Germinal center (tissue), 1 donor: Measurements from ENCODE around the gene MAK.
A peak's percentile ranks its signal among the peaks of the same experiment; 100 is the strongest.
"Not testable (repeated sequence)": the region's sequence is repeated elsewhere in the genome, so short reads cannot be mapped to it uniquely, and the experiment has no call there.

Source experiments
- DNase-seq: peaks from one replicate; pipeline ENCODE4 v3.0.0; 2012; ENCODE audit warnings: mixed read lengths, low spot score

Gene MAK

DNA sequence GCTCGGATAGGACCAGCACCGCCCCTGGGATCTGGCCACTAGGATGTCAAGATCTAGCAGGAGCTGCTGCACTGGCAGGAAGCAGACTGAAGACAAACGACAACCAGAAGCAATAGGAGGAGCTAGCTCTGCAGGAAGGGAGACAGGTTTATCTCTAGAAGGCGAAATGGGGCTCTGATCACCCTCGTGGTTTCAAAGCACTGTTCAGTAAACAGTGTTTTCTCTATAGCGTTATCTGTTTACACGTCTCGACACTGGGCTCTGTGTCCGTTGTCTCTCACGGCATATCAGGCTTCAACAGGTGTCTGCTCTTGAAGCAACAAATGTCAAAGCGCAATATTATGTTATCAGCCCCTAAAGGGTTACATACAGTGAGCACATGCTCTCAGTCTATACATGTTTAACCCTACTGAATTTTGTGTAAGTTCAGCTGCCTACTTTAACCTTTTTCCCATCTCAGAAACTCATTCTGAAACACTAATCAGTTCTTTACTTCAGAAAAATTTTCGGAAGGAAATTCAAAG is 66.9 kb downstream of the MAK start:
- no peak for DNase-seq

DNA sequence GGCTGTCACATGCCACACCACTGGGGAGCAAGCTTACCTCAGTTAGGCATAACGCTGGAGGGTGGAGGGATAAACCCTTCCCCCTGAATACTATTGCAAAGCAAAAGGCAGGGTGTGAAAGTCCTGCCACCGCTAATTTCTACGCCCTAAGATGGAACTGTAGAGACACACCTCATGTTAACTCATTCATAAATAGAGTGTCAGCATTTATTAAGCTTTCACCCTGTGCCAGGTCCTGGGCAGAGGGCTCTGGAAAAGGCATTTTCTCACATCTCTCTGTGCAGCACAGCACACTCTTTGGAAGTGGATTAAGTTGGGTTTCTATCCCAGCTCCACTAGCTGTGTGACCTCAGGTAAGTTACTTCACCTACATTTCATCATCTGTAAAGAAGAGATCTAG is 68.9 kb downstream of the MAK start:
- DNase-seq = no peak

DNA sequence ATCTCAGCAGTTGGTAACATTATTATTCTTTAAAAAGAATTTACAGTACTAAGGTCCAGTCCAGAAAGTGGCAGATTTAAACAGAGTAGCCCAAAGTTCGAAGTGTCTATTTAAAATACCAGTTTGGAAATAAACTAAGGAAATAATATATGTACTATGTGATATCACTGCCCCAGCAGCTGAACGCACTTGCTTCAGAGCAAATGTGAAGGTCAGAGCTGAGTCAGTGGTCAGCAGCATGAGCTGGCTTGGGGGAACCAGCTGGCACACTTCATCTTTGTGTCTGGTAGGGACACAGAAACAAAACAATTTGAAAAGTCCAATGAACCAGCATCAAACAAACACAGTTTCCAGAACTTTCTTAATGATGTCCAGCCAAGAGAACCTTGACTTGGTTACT is 75.3 kb downstream of the MAK start:
- no peak for DNase-seq

DNA sequence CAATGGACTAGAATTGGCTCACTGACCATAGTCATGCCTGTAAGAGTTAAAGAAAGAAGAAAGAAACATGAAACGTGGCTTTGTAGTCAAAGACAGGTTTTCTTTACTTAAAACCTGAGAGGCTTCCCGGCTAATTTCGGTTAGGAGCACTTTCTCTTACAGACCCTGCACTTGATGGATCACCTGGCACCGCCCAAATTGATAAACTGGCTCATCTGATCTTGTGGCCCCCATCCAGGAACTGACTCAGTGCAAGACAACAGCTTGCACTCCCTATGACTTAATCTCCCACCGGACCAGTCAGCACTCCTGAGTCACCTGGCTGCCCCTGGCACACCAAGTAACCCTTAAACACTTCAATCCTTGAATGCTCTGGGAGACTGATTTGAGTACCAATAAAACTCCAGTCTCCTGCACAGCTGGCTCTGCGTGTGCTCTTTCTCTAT is 78.4 kb downstream of the MAK start:
- DNase-seq = no peak

DNA sequence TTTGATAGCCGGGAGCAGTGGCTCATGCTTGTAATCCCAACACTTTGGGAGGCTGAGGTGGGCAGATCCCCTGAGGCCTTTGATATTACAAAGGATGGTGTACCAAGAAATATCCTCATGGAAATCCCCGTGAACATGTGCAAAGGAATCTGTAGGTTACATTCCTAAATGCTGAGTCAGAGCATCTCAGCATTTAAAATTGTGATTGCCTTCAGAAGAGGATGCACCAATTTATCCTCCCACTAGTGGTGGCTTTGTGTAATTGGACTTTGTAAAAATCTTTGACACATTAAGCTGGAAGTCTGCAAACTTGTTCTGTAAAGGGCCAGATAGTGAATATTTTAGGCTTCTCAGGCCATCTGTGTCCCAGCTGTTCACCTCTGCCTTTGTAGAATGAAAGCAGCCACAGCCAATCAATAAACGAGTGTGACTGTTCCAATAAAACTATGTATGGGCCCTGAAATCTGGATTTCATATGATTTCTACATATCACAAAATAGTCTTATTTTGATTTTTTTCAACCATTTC is 79.0 kb downstream of the MAK start:
- peak; percentile 19 for DNase-seq

DNA sequence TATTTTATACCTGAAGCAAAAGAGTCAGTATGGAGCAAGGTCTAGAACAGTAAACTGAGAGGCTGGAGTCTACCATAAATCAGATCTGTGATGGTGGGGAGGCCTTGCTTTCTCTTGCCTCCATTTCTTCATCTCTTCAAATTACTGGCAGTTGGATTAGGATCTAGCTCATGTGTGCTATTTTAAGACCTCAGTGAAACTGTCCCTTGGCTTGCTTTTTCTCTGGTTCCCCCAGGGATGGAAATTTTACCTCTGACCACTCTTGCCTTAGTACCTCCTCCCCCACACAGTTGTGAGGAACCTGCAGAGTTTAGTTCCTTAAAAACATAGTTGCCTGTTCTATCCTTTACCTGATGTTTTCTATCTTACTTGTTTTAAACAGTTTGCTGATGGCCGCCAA is 82.3 kb downstream of the MAK start:
- no peak for DNase-seq

DNA sequence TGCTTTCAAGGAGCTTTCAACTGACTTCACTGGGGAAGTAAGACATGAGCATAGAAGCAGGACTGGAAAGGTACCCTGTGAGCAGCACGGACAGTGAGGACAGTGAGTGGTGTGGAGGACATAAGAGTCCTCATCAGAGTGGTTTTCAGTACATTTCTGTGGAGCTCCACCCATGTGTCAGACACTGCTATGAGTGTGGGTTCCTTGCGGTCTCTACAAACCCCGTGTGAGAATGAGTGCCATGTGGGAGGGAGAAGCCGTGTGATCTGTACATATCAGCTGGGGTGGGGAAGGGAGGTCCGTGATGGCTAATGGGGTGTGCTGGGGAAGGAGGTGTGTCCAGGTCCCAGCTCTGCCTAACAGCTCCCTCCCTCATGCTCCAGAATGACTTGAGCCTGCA is 86.6 kb downstream of the MAK start:
- DNase-seq = not testable (repeated sequence)

DNA sequence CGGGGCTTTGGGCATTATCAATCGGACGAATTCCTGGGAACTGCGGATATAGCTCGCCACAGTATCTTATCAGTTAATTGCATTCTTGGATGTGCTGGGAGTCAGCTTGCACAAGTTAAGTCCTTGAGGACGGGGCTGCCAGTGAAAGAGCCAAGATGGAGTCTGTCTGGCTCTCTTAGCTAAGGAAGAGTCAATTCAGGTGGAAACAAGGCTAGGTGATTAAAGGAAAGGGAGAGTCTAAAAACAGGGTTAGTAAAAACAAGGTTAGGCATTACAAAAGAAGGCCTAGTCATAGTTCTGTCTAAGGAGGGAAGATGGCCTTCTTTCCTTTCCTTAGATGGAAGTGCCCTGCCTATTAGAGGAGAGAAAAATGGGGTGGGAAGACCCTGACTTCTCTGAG is 87.8 kb downstream of the MAK start:
- not testable (repeated sequence) for DNase-seq

DNA sequence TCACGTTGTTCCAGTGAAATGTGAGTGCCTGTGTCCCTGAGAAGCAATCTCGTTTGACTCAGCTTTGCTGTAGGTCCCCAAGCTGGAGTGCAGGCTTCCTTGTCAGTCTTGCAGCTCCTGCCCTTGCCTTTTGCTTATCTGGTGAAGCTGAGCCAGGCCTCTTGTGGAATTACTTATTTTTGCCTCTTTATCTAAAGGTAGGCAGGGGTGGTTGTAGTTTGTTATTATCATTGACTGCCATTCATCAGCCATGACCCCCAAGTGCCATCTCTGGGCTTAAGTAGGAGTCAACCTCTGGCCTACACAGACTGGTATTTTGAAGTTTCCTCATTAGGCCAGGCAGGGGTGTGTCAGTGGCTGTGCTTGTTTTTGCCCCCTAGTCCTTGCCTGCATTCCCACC is 88.6 kb downstream of the MAK start:
- DNase-seq = no peak

DNA sequence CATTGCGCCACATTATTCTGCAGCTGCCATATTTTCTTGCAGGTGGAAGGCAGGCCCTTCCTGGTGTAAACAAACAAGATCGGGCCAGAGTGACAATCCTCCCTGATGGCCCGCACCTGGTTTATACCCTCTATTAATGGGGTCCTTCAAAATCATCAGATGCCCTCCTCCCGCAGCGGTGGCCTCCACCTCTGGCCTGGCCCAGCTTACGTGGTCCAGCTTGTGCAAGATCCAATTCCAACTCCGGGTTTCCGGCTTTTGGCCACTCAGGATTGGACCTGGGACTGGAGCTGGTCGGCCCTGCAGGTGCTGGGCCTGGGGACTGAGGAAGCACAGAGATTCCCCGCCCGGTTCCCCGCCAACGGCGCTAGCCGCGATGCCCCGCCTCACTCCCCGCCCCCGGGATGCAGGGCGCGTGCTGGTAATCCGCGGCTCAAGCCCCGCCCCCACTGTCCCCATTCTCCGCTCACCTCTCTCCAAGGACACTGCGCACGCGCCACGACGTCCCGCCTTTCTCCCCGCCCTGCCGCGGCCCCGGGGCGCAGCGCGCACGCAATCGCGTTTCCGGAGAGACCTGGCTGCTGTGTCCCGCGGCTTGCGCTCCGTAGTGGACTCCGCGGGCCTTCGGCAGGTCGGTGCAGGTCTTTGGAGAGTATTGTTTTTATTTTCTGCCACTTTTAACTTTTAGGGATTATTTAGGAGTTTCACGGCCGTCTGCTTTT is 90.9 kb downstream of the MAK start, which contains the start of gene TMEM14B:
Gene TMEM14B (plus strand): TSS at position 555 of the 722 bp plus-strand sequence. CDS start 1,441 bp downstream, outside the sequence.
- DNase-seq = peak; percentile 99

DNA sequence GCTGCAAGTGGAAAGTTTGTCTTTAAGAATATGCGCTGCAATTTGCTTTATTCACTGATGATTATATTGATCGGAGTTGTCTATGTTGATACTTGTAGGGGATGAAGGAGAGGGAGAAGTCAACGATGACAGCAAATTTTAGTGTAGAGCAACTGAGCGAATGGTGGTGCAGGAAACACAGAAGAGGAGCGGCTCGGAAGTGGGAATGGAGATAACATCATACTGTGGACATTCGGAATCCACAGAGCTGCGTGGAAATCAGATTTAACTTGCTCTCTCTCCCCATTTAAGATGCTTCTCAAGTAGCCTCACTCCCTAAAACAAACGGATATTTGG is 91.5 kb downstream of the MAK start:
- no peak for DNase-seq

DNA sequence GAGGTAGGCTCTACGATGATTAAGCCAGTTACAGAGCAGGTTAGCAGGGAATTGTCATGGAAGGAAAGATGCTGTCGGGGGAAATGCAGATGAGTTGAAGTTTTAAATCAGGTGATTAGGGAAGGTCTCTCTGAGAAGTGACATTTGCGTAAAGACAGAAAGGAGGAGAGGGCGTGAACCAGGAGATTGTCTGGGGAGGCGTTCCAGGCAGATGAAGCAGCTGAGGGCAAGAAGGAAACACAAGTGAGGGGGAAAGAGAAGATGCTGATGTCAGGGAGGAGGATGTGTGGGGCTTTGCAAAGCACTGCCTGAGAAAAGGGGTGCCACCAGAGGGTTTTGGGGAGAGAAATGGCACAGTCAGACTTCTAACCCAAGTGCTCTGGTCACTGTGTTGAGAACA is 93.2 kb downstream of the MAK start:
- no peak for DNase-seq

DNA sequence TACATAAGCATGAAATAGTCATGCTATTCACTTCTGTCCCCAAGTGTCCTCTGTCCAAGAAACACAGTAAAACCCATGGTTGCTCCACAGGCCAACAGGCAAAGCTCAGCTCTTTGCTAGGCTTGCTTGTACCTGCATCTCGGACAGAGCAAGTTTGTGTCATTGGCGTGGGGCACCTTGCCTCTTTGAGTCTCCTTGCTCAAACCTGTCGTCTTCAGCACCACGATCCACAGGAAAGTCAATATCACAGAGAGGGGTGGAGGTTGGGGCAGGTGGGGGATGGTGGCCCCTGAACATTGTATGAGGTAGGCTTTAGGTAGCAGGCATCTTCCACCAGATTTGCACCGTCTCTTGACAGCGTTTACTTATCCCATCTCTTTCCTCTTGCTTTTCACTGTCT is 94.8 kb downstream of the MAK start:
- DNase-seq = no peak

DNA sequence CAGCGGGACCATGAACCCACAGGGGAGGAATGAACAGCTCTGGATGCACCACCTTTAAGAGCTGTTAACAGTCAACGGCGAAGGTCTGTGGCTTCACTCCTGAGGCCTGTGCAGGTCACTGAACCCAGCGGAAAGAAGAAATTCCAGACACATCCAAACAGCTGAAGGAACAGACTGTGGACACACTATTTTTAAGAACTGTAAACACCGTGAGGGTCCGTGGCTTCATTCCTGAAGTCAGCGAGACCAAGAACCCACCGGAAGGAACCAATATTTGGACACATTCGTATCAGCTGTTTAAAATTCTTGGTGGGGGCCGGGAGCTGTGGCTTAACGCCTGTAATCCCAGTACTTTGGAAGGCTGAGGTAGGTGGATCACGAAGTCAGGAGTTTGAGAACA is 96.1 kb downstream of the MAK start:
- no peak for DNase-seq

DNA sequence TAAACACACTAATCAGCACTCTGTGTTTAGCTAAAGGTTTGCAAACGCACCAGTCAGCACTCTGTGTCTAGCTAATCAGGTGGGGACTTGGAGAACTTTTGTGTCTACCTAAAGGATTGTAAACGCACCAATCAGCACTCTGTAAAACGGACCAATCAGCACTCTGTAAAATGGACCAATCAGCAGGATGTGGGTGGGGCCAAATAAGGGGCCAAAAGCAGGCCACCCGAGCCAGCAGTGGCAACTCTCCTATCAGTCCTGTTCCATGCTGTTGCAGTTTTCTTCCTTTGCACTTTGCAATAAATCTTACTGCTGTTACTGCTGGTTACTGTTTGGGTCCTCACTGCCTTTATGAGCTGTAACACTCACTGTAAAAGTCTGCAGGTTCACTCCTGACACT is 96.7 kb downstream of the MAK start:
- not testable (repeated sequence) for DNase-seq

DNA sequence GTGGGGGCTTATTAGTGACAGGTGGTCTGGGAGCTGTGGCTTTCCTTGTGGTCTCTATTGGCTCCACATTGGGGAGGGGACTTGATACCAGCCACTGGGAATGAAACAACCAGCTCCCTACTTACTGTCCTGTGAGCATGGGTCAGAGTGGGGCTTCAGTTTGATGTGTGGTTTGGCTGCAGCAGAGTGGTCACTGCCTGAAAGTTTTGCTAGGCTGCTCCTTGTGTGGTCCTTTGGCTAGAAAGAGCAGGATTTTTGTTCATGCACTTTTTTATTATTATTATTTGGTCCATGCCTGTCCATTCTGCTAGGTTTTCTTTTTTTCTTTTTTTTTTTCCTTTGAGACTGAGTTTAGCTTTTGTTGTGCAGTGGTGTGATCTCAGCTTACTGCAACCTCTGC is 98.3 kb downstream of the MAK start:
- DNase-seq = no peak

DNA sequence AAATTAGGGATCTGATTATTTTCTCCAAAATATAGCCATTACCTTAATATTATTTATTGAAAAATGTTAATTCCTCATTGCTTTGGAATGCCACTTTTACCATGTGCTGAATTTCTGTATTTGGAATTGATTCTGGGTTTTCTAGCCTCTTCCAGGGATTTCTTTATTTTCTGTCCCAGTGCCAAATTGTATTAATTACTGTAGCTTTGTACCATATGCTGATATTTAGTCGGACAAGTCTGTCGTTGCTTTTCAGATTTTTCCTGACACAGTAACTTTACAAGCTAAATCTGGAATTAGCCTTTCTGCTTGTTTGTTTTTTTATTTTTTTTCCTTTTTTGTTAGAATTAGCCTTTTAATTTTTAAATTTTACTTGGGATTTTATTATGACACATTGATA is 101.6 kb downstream of the MAK start:
- DNase-seq = no peak

DNA sequence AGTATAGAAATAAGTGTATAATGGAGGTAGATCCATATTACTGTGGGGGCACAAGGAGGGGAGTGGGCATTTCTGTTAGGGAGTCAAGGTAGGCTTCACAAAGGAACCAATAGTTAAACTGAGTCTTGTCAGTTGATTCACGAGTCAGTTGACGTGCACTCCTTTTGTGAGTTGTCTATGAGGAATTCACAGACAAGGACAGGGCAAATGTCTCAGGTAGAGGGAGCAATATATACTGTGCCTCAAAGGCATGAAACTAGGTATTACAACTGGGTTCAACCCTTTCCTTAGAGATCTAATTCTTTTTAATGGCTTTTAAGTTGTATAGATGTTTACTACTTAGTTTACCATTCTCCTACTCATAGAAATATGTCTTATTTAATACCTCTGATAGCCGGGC is 104.5 kb downstream of the MAK start:
- no peak for DNase-seq

DNA sequence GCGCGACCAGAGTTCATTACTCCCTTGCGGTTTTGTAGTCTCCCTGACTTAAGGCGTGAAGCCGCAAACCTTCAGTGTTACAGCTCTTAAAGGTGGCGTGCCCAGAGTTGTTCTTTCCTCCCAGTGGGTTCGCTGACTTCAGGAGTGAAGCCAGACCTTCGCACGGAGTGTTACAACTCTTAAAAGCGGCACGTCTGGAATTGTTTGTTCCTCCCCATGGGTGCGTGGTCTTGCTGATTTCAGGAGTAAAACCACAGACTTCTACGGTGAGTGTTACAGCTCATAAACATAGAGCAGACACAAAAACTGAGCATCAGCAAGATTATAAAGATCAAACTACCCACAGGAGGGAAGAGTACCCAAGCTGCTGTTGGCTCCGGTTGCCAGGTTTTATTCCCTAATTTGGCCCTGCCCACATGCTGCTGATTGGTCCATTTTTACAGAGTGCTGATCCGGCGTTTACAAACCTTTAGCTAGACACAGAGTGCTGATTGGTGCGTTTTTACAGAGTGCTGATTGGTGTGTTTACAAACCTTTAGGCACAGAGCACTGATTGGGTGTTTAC is 105.1 kb downstream of the MAK start:
- DNase-seq = no peak

DNA sequence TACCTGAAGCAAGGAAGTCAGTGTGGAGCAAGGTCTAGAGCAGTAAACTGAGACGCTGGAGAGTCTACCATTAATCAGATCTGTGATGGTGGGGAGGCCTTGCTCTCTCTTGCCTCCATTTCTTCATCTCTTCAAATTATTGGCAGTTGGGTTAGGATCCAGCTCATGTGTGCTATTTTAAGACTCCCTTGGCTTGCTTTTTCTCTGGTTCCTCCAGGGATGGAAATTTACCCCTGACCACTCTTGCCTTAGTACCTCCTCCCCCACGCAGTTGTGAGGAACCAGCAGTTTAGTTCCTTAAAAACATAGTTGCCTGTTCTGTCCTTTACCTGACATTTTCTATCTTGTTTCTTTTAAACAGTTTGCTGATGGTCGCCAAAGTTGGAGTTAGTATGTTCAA is 108.1 kb downstream of the MAK start:
- no peak for DNase-seq

DNA sequence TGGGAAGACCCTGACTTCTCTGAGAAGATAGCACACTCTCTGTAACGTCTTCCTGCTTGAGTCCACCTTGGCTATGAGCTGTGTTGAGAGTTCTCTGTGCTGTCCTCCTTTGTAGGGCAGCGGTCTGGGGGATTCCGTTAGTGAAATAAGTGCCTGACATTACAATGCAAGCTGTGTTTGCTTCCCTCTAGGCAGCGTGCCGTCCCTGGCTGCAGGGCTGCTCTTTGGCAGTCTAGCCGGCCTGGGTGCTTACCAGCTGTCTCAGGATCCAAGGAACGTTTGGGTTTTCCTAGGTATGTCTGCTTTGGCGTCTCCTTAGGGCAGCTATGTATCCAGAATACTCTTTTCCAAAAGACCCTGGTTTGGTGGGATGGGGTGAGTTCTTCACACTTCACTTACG is 112.6 kb downstream of the MAK start:
- no peak for DNase-seq

DNA sequence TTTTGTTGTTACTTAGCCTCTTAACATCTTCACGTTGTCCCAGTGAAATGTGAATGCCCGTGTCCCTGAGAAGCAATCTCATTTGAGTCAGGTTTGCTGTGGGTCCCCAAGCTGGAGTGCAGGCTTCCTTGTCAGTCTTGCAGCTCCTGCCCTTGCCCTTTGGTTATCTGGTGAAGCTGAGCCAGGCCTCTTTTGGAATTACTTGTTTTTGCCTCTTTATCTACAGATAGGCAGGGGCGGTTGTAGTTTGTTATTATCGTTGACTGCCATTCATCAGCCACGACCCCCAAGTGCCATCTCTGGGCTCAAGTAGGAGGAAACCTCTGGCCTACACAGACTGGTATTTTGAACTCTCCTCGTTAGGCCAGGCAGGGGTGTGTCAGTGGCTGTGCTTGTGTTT is 113.3 kb downstream of the MAK start:
- no peak for DNase-seq

DNA sequence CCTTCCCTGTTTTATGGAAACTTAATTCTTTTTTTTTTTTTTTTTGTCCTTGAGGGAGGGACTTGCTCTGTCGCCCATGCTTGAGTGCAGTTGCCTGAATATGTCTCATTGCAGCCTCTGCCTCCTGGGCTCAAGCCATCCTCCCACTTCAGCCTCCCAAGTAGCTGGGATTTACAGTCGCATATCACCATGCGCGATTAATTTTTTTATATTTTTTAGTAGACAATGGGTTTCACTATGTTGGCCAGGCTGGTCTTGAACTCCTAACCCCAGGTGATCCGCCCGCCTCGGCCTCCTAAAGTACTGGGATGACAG is 114.8 kb downstream of the MAK start:
- no peak for DNase-seq
